Panc1 (cell line): Measurements from ENCODE around the gene OR7G1. TPM values are rescaled to one million over a fixed set of nuclear protein-coding genes. Genes with fewer than 3 reads are reported as not detected.

ENCODE experiments used
- ATAC-seq: fragments of 200-7000 bp; cut with Tn5 transposase; 2 replicates; pipeline ENCODE4 v1.9.1; 2020; ENCODE audit warnings: mild to moderate bottlenecking, moderate library complexity
- BruUV-seq: library from RNA; stranded (reverse); fragments of 400-500 nt; replicated peaks from 2 replicates; lab custom pipeline; 2021; lab: Mats Ljungman, UMichigan
- CTCF ChIA-PET: fragments of 300-600 bp; sonication (Branson Sonifier 250); formaldehyde crosslinking; loops from one replicate; lab custom pipeline; 2022; ENCODE audit warnings: antibody characterized with exemption; lab: Charles Lee
- POLR2A ChIA-PET: fragments of 300-600 bp; sonication (Branson Sonifier 250); formaldehyde crosslinking; loops from one replicate; lab custom pipeline; 2022; ENCODE audit warnings: antibody characterized with exemption; lab: Charles Lee
- DNase-seq: peaks from one replicate; pipeline ENCODE4 v3.0.0-alpha.2; 2010; ENCODE audit warnings: low read depth, low spot score
- H3K27ac ChIP-seq: 2 replicates; pipeline ENCODE4 v1.5.1; 2011; ENCODE audit warnings: mild to moderate bottlenecking, low read length, inconsistent platforms
- H3K27me3 ChIP-seq: fragments of 200-500 bp; sonication (Bioruptor generic); 2 replicates; pipeline ENCODE4 v1.6.0; 2014; ENCODE audit warnings: low read length, inconsistent platforms; ENCODE audit not compliant: control insufficient read depth, insufficient read depth
- H3K36me3 ChIP-seq: fragments of 200-500 bp; sonication (Bioruptor generic); 2 replicates; pipeline ENCODE4 v1.5.1; 2014; ENCODE audit warnings: inconsistent platforms, mild to moderate bottlenecking, low read length, moderate library complexity; ENCODE audit not compliant: control insufficient read depth, insufficient read depth
- H3K4me1 ChIP-seq: 2 replicates; pipeline ENCODE4 v1.5.1; 2011; ENCODE audit warnings: inconsistent platforms, mild to moderate bottlenecking, low read length, moderate library complexity; ENCODE audit not compliant: control insufficient read depth, insufficient read depth
- H3K4me3 ChIP-seq, 2 experiments: 2 replicates each; pipeline ENCODE4 v1.5.1; 2011 to 2012; ENCODE audit warnings: low read depth in 2 of 2, low read length in 2 of 2, mild to moderate bottlenecking in 2 of 2, inconsistent platforms in 1 of 2, moderate library complexity in 1 of 2
- H3K9me3 ChIP-seq: fragments of 200-500 bp; sonication (Bioruptor generic); 2 replicates; pipeline ENCODE4 v1.5.1; 2014; ENCODE audit warnings: low read depth, mild to moderate bottlenecking, inconsistent platforms, low read length, moderate library complexity; ENCODE audit not compliant: control insufficient read depth, insufficient read depth
- CTCF ChIP-seq: fragments of 450-650 bp; IDR thresholded peaks from 2 replicates; pipeline ENCODE4 v1.5.1; 2017; ENCODE audit warnings: mild to moderate bottlenecking
- POLR2AphosphoS5 ChIP-seq: IDR thresholded peaks from 2 replicates; pipeline ENCODE4 v1.6.1; 2012; ENCODE audit warnings: mild to moderate bottlenecking, low read depth, low read length, moderate library complexity
- REST ChIP-seq, 2 experiments: IDR thresholded peaks; 2 replicates each; pipeline ENCODE4 v1.6.1; 2011 to 2012; ENCODE audit warnings: low read depth in 2 of 2, control low read depth in 1 of 2, low read length in 1 of 2, mild to moderate bottlenecking in 1 of 2, moderate library complexity in 1 of 2; ENCODE audit not compliant: insufficient read depth in 1 of 2
- SIN3A ChIP-seq: IDR thresholded peaks from 2 replicates; pipeline ENCODE4 v1.6.1; 2012; ENCODE audit warnings: low read depth, mild to moderate bottlenecking, low read length, moderate library complexity, borderline replicate concordance; ENCODE audit not compliant: insufficient read depth
- TCF7L2 ChIP-seq: IDR thresholded peaks from 2 replicates; pipeline ENCODE4 v1.6.1; 2011; ENCODE audit warnings: mild to moderate bottlenecking, low read depth, low read length, inconsistent platforms
- in situ Hi-C: cut with HindIII; loops from 2 replicates; pipeline ENCODE4 v1.10.0; 2016; ENCODE audit warnings: low sequenced_read_pairs, low pct_unique_long_range_greater_than_20kb
- intact Hi-C: fragments of 100-400 bp; cut with micrococcal nuclease; formaldehyde crosslinking; loops from one replicate; pipeline ENCODE4 v1.10.0; 2022; ENCODE audit not compliant: unreplicated experiment
- total RNA-seq: library from RNA; stranded (reverse); gene quantifications from one replicate; pipeline ENCODE4 v1.2.1, GENCODE V29; 2021; ENCODE audit not compliant: unreplicated experiment

OR7G1 gene
- total RNA-seq, 1 experiment from 2014 or later = not detected

- TF ChIP-seq REST (IDR thresholded peaks at IDR 0.05; ENCODE audit: insufficient read depth in 1 of 2, low read depth in 2 of 2, low read length in 1 of 2) (no peak), POLR2AphosphoS5 (no peak), CTCF (no peak), SIN3A (no peak), TCF7L2 (no peak)
- no TSS peak for BruUV-seq
- no peaks in the 10 kb centered on the region for H3K9me3 ChIP-seq
- DNase-seq = no peak
- POLR2A ChIA-PET = no interaction called here
- intact Hi-C loops (no loop called here), in situ Hi-C loops (no loop called here)
- no peaks in the 10 kb centered on the region for H3K4me1 ChIP-seq
- ATAC-seq = no peak
- CTCF ChIA-PET = no interaction called here
- H3K4me3 ChIP-seq = no peak overlapping the region
- no peaks in the 10 kb centered on the region for H3K27me3 ChIP-seq
- H3K36me3 ChIP-seq = no peaks in the 10 kb centered on the region
- no peak overlapping the region for H3K27ac ChIP-seq
Observed at GRCh38 chr19:9130965-9131364, 15.4 kb upstream of the OR7G1 start.

- POLR2A ChIA-PET = no interaction called here
- TF ChIP-seq REST (IDR thresholded peaks at IDR 0.05; ENCODE audit: insufficient read depth in 1 of 2, low read depth in 2 of 2, low read length in 1 of 2) (no peak), SIN3A (no peak), TCF7L2 (no peak), CTCF (no peak), POLR2AphosphoS5 (no peak)
- H3K27me3 ChIP-seq = no peaks in the 10 kb centered on the region
- in situ Hi-C loops = no loop called here
- no peaks in the 10 kb centered on the region for H3K4me1 ChIP-seq
- no peaks in the 10 kb centered on the region for H3K36me3 ChIP-seq
- no peaks in the 10 kb centered on the region for H3K9me3 ChIP-seq
- CTCF ChIA-PET = no interaction called here
- intact Hi-C loops = no loop called here
- DNase-seq (no peak), ATAC-seq (peak; percentile 58; the same call in 1 of the 2 replicates)
- BruUV-seq = no TSS peak
- no peak overlapping the region for H3K27ac ChIP-seq
- no peak overlapping the region for H3K4me3 ChIP-seq
Observed at GRCh38 chr19:9128171-9128570, 12.6 kb upstream of the OR7G1 start.
